WI38 (cell line): ENCODE data around the gene COA6.
"Not testable (repeated sequence)": the region's sequence is repeated elsewhere in the genome, so short reads cannot be mapped to it uniquely, and the experiment has no call there.

Experiments
- H3K4me3 ChIP-seq: 2 replicates; pipeline ENCODE4 v1.5.1; 2011; ENCODE audit warnings: low read depth, mild to moderate bottlenecking, control low read depth, low read length
- TF ChIP-seq, protein P1 (sequence below): IDR thresholded peaks from 2 replicates; pipeline ENCODE4 v1.5.1; 2012; ENCODE audit warnings: low read depth, mild to moderate bottlenecking, control low read depth, low read length

The COA6 gene

DNA sequence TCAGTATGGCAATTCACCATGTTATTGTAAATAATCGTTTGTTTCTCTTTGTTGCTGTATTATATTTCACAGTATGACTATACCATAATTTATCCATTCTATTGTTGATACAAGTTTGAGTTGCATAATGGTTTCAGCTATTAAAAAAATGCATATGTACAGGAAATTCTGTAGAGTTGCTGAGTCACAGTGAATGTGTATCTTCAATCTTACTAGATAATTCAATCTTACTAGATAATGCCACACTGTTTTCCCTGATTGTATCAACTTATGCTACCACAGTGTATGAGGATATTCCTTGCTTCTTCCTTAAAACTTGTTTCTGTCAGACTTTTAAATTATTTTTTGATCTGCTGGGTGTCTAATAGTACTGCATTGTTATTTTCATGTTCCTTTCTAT, 3.5 kb upstream of the COA6 start:
- TF ChIP-seq, protein P1, sequence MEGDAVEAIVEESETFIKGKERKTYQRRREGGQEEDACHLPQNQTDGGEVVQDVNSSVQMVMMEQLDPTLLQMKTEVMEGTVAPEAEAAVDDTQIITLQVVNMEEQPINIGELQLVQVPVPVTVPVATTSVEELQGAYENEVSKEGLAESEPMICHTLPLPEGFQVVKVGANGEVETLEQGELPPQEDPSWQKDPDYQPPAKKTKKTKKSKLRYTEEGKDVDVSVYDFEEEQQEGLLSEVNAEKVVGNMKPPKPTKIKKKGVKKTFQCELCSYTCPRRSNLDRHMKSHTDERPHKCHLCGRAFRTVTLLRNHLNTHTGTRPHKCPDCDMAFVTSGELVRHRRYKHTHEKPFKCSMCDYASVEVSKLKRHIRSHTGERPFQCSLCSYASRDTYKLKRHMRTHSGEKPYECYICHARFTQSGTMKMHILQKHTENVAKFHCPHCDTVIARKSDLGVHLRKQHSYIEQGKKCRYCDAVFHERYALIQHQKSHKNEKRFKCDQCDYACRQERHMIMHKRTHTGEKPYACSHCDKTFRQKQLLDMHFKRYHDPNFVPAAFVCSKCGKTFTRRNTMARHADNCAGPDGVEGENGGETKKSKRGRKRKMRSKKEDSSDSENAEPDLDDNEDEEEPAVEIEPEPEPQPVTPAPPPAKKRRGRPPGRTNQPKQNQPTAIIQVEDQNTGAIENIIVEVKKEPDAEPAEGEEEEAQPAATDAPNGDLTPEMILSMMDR: no peak
- H3K4me3 ChIP-seq: no peak overlapping the region

DNA sequence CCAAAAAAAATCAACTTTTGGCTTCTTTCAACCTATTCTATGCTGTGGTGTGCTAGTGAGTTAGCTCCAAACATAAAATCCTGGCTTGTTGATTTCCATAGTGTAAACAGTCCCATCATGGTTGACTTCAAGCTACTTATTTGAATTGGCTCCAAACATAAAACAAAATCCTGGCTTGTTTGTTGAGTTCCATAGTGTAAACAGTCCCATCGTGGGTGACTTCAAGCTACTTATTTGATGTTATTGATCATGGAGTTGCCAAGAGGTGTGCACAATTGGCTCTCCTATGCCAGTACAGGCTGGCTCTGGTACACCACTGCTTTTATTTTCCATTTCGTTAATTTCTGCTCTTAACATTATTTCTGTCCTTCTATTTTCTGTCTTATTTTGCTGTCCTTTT, 1.8 kb upstream of the COA6 start:
- TF ChIP-seq, protein P1: no peak
- no peak overlapping the region for H3K4me3 ChIP-seq

GRCh38 chr1:234372011-234372757, 1.1 kb upstream of the COA6 start:
- H3K4me3 ChIP-seq: peak overlapping the region; percentile 95
- TF ChIP-seq, protein P1: no peak

DNA sequence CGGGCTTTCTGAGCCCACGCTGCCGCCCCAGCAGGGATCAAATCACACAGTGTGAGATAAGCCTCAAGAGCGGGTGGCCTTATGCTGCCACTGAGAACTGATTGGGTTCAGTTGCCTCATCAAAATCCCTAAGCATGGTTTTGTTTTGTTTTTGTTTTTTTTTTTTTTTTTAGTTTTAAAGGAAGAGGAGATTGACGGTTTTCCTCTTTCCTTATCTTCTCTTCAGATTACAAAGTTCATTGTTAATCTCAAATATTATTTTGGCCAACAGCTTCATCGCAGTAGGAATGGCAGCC, 651 bp downstream of the COA6 start:
- peak overlapping the region; percentile 95 for H3K4me3 ChIP-seq
- TF ChIP-seq, protein P1: no peak

DNA sequence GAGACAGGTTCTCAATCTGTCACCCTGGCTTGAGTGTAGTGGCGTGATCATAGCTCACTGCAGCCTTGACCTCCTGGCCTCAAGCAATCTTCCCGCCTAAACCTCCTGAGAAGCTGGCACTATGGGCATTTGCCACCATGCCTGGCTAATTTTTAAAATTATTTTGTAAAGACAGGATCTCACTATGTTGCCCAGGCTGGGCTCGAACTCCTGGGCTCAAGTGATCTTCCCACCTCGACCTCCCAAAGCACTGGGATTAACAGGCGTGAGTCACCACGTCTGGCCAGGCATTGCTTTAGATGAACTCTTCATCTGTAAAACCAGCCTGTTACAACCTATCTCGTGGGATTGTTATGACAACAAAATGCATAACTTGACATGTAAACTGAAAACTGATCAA, 2.4 kb downstream of the COA6 start:
- TF ChIP-seq, protein P1: no peak
- H3K4me3 ChIP-seq: no peak overlapping the region

GRCh38 chr1:234379591-234380109, 6.4 kb downstream of the COA6 start:
- not testable (repeated sequence) for H3K4me3 ChIP-seq

DNA sequence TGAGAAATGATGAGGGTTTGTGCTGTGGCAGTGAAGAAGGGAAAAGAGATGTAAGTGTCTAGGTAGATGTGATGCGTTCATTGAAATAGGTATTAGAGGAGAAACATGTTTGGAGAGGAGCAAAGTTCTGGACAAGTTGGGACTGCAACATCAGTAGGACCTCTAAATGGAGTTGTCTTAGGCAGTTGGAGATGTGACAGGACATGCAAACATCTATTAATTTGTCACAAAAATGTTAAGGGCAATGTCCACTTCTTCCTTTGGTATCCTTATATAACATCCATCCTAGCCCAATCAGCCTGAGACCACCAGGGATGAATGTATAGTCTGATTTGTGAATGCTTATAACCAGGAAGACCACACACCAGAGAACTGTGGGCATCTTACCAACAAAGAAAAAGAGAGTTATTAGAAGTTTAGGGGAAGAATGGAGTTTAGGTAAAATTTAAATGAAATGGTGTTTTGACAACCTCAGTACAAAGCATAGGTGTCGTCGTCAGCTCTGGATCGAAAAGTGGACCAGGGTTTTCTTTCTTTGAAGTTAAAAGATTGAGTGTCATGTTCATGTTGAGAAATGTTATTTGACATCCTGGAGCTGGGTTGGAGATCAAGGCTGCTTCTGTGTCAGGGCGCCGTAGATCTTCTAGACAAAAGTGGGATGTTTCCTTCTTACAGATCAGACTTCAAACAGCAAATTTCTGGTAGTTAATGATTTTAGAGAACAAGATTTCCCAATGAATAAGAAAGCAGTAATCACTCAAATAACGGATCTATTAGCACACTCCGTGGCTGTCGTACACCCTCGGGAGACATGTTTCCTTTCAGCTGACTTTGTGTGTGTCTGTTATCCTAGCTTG, 8.7 kb downstream of the COA6 start:
- TF ChIP-seq, protein P1: no peak
- no peak overlapping the region for H3K4me3 ChIP-seq
